Cardiac fibroblast (primary cell): ENCODE measurements around the gene ANKRD34B.
A peak's percentile ranks its signal among the peaks of the same experiment; 100 is the strongest.

Experiments used
- DNase-seq, 2 donors: peaks; one replicate each; pipeline versions ENCODE4 v3.0.0 to v3.0.0-alpha.2; 2010; ENCODE audit warnings: low read depth in 2 of 2
- H3K4me3 ChIP-seq, 2 donors: replicated peaks in 1 of 2; 1 replicate in 1 of 2; 2 replicates in 1 of 2; pipeline ENCODE4 v1.5.1; 2011; ENCODE audit warnings: low read depth in 2 of 2, low read length in 2 of 2, mild to moderate bottlenecking in 2 of 2, moderate library complexity in 1 of 2
- CTCF ChIP-seq: IDR thresholded peaks from one replicate; pipeline ENCODE4 v1.5.1; 2011; ENCODE audit warnings: low read depth, mild to moderate bottlenecking, low read length, inconsistent platforms

ANKRD34B gene

GRCh38 chr5:80559244-80559643 lies 10.8 kb downstream of the ANKRD34B start:
- no peak overlapping the region for H3K4me3 ChIP-seq
- DNase-seq: no peak
- no peak for TF ChIP-seq CTCF

- no peak overlapping the region for H3K4me3 ChIP-seq
- DNase-seq: no peak
- TF ChIP-seq CTCF: no peak
Measured at GRCh38 chr5:80555099-80555498, 15.0 kb downstream of the ANKRD34B start.

GRCh38 chr5:80554646-80555045 lies 15.4 kb downstream of the ANKRD34B start:
- no peak overlapping the region for H3K4me3 ChIP-seq
- DNase-seq: no peak
- no peak for TF ChIP-seq CTCF

- no peak for TF ChIP-seq CTCF
- DNase-seq: peak in 1 of 2 donors; percentile 2
- no peak overlapping the region for H3K4me3 ChIP-seq
Measured at GRCh38 chr5:80541392-80541791, 28.7 kb downstream of the ANKRD34B start.

GRCh38 chr5:80540691-80541090 lies 29.4 kb downstream of the ANKRD34B start:
- DNase-seq: peak in 1 of 2 donors; percentile 51
- H3K4me3 ChIP-seq: no peak overlapping the region
- TF ChIP-seq CTCF: no peak

GRCh38 chr5:80516826-80517225 lies 53.3 kb downstream of the ANKRD34B start:
- H3K4me3 ChIP-seq: no peak overlapping the region
- TF ChIP-seq CTCF: no peak
- peak; percentile 56 to 94 for DNase-seq

GRCh38 chr5:80509362-80509761 lies 60.7 kb downstream of the ANKRD34B start:
- H3K4me3 ChIP-seq: no peak overlapping the region
- TF ChIP-seq CTCF: no peak
- DNase-seq: no peak
